ENCODE data around the gene PNPLA2.

- TF ChIP-seq, protein P1, sequence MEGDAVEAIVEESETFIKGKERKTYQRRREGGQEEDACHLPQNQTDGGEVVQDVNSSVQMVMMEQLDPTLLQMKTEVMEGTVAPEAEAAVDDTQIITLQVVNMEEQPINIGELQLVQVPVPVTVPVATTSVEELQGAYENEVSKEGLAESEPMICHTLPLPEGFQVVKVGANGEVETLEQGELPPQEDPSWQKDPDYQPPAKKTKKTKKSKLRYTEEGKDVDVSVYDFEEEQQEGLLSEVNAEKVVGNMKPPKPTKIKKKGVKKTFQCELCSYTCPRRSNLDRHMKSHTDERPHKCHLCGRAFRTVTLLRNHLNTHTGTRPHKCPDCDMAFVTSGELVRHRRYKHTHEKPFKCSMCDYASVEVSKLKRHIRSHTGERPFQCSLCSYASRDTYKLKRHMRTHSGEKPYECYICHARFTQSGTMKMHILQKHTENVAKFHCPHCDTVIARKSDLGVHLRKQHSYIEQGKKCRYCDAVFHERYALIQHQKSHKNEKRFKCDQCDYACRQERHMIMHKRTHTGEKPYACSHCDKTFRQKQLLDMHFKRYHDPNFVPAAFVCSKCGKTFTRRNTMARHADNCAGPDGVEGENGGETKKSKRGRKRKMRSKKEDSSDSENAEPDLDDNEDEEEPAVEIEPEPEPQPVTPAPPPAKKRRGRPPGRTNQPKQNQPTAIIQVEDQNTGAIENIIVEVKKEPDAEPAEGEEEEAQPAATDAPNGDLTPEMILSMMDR (IDR thresholded peaks at IDR 0.05), result peak in 2 of 4 experiments; percentile 19 to 34
- TF ChIP-seq POLR2A (IDR thresholded peaks at IDR 0.05), result peak; percentile 84
Observed at GRCh38 chr11:842370-843002, 23.8 kb downstream of the PNPLA2 start, which contains the start of the genes POLR2L and TSPAN4.
